Tibial nerve (tissue), 4 donors: ENCODE measurements around the gene RASA1.

Experiments used
- CTCF ChIP-seq, 5 experiments: fragments of 200-600 bp in 3 of 5; fragments of 450-650 bp in 2 of 5; sonication (generic) in 3 of 5; IDR thresholded peaks; one replicate each; pipeline ENCODE4 v1.5.1; 2016 to 2019; ENCODE audit warnings: antibody characterized with exemption in 5 of 5, mild to moderate bottlenecking in 3 of 5, moderate library complexity in 2 of 5
- EP300 ChIP-seq, 2 donors: sonication (generic); formaldehyde crosslinking; IDR thresholded peaks; one replicate each; pipeline ENCODE4 v1.6.1; 2017; ENCODE audit warnings: antibody characterized with exemption in 2 of 2, mild to moderate bottlenecking in 1 of 2

DNA sequence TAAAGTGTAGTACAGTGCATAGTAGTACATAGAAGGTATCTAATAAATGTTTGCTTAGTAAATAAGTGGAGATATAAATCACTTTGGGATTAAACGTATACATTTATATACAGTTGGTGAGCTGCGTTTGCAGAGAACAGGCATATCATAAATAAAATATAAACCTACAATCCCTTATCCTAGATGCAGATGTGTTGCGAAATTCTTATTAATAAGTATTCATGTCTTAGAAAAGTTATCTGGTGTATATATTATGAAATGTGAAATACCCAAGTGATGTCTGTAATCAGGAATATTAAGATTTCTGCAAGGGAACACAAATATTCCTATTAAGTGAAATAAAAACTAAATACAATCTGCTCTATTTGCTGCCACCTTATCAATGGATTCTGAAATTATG is 136.2 kb downstream of the RASA1 start:
- TF ChIP-seq EP300 (IDR thresholded peaks at IDR 0.05) (no peak), CTCF (IDR thresholded peaks at IDR 0.05) (no peak)
